Activated CD8-positive, alpha-beta memory T cell treated with anti-CD3 and anti-CD28 coated beads, Interleukin-2, amount 50 U/mL, for 24 hours (primary cell): ENCODE data around the gene NACA.
"Not testable (repeated sequence)": the region's sequence is repeated elsewhere in the genome, so short reads cannot be mapped to it uniquely, and the experiment has no call there.

Source experiments
- DNase-seq: peaks from one replicate; pipeline ENCODE4 v3.0.0-alpha.2; 2020; ENCODE audit errors: extremely low read depth

NACA gene

DNA sequence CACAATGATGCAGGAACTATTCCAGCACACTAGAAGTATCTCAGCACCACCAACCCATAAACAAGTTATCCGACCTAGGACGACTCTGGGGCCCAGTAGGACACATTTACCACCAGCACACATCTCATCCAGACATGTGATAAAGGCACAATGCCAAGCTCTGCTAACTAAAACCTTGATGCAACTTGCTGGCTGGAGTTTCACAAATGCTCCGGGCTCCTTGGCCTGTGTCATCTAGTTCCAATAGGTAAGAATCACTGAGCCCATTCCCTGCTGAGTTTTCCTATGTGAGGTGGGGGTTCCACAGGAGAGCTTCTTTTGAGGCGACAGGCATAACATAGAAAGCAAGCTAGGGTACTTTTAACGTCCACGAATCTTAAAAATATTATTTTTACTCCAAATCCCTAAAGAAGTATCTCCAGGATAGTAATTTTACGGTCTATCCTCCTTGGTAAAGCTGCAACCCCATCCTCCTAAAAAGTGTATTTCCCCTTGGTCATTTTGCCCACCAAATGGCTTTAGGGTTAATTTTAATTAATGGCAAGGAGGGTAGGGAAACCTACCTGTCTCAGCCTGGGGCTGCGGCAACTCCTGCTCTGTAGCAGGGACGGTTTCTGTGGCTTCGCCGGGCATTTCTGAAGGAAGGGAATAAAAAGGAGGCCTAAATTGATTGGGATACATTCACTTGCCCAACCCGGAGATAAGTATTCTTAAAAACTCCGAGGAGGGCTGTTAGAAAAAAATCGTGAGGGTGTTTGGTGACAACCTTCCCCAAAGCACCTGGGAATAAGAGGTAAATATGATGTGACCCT is 1.0 kb downstream of the NACA start:
- DNase-seq: no peak

DNA sequence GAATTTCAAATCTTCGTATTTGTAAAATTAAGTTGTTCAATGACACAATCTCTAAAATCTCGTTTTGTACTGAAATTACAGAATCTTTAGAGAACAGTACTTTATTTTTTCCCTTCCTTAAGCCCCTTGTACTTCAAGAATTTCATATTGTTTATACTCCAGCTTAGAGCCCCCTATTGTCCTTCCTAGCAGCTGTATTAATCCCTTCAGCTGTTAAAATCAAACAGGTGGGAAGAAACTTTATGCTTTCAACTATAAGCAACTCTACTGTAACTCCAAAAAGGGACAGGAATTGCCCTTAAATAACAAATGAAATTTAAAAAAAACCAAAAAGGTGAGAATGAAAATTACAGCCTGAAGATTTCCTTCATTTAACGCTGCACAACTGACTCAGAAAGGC is 1.7 kb downstream of the NACA start:
- no peak for DNase-seq

DNA sequence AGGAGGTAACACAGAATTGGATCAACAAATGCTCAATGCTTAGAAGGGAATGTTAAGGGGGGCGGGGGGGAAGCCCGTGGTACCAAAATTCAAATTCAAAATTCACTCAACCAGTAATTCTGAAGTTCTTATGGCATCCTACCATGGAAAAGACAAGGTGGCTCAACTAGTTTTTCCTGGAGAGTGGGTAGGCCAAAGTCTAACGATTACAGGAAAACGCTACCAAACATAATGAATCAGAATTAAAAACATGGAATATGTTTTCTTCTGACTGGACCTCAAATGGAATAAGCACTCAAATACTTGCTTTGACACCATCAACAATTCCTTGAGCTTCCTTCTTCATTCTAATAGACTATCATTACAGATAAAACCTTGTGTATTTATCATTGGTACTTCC is 2.3 kb downstream of the NACA start:
- DNase-seq: no peak

DNA sequence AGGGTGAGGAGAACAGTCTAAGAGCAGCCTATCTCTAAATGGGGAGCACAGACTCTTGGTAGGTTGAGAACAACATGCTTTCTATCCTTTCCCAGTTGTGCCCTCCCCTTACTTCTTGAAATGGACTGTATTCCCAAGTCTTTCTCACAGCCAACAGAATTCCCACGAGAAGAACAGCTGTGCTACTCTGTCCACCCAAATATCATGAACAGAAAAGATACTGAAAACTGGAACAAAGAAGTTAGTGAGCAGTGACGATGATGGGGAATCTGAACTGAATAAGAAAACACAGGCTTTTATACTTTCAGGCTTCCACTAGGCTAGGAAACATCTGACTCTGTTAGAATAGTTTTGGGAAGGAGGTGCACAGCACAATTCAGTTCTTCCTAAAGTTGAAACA is 3.4 kb downstream of the NACA start:
- DNase-seq: no peak

DNA sequence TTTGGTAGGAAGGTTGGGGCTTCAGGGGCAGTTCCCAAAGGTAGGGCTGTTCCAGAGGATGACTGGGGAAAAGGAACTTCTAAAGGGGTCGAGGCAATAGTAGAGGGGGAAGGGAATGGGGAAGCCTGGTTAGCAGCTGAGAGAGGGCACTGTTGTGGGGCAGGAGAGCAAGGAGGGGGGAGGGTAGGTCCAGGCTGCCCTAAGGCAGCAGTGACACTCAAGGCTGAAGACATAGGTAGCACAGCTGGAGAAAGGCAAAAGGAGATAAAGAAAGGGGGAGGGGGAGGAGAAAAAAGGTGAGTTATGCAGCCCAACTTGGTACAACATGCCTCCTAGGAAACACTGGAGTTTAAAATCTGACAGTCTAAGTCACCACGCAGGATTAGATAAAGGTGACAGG is 3.9 kb downstream of the NACA start:
- no peak for DNase-seq

DNA sequence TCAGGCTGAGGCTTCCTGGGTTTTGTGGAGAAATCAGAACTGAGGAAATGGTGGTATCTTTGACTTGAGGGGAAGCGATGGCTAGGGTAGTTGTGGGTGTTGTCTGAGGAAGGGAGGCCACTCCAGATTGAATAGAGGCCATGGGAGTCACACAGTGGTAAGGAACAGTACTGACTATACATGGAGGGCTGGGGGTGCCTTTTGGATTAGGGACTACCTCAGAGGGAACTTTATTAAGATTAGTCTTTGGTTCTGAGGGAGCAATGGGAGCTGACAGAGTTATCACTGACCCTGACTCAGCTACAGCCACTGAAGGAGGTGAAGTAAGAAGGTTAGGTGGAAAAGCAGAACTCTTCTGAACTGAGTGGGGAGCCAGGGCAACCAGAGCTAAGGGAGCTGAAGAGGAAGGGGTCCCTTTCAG is 4.4 kb downstream of the NACA start:
- DNase-seq: no peak

DNA sequence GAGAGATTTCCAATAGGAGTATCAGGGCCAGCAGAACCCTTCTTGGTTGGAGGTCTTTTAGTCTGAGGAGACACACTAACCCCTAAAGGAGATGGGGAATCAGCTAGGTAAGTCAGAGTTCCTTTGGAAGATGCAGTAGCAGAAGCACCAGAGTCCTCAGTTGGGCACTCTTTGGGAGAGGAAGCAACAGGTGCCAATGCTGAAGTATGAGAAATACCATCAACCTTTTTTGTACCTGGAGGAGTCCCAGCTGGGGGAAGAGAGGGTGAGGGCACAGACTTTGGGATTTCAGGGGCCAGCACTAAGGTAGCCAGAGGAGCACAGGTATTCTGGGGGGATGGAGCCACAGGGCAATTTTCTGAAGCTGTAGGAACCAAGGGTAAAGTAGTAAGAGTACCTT is 6.0 kb downstream of the NACA start:
- no peak for DNase-seq

DNA sequence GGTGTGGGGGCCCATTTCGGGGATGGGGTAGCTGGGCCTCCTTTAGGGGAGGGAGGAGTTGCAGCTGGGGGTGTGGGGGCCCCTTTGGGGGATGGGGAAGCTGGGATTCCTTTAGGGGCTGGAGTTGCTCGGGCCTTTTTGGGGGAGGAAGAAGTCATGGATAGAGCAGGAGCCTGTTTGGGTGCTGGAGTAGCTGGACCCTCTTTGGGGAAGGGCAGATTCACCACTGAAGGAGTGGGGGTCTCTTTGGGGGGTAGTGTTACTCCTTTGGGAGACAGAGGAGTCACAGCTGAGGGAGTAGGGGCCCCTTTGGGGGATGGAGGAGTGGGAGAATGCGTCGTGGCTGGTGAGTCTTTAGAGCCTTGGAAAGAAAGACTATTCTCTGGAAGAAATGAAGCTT is 6.5 kb downstream of the NACA start:
- no peak for DNase-seq

DNA sequence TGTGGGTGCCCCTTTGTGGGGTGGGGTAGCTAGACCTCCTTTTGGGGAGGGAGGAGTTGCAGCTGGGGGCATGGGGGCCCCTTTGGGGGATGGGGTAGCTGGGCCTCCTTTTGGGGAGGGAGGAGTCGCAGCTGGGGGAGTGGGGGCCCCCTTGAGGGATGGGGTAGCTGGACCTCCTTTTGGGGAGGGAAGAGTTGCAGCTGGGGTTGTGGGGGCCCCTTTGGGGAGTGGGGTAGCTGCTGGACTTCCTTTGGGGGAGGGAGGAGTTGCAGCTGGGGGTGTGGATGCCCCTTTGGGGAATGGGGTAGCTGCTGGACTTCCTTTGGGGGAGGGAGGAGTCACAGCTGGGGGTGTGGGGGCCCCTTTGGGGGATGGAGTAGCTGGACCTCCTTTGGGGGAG is 7.0 kb downstream of the NACA start:
- no peak for DNase-seq

DNA sequence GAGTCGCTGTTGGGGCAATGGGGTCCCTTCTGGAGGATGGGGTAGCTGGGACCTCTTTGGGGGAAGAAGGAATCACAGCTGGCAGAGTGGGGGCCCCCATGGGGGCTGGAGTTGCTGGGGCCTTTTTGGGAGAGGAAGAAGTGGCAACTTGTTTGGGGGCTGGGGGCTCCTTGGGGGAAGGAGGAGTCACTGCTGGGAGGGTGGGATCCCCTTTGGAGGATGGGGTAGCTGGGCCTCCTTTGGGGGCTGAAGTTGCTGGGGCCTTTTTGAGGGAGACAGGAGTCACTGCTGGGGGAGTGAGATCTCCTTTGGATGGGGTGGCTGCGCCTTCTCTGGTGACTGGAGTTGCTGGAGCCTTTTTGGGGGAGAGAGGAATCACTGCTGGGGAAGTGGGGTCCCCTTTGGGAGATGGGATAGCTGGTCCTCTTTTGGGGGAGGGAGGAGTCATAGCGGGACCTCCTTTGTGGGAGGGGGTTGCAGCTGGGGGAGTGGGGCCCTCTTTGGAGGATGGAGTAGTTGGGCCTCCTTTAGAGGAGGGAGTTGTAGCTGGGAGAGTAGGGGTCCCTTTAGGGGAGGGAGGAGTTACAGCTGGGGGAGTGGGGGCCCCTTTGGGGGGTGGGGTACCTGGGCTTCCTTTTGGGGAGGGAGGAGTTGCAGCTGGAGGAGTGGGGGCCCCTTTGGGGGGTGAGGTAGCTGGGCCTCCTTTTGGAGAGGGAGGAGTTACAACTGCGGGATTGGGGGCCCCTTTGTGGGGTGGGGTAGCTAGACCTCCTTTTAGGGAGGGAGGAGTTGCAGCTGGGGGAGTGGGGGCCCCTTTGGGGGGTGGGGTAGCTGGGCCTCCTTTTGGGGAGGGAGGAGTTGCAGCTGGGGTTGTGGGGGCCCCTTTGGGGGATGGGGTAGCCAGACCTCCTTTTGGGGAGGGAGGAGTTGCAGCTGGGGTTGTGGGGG is 7.9 kb downstream of the NACA start:
- no peak for DNase-seq

DNA sequence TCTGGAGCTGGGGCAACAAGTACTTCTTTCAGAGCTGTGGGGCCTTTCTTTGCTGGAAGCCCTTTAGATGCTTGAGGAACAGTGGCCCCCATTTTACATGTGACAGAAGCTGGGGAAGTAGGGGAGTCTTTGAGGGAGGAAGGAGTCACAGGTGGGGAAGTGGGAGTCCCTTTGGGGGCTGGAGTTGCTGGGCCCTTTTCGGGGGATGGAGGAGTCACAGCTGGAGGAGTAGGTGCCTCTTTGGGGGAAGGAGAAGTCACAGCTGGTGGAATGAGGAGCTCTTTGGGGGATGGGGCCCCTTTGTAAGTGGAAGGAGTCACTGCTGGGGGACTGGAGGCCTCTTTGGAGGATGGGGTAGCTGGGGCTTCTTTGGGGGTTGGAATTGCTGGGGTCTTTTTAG is 8.6 kb downstream of the NACA start:
- DNase-seq: no peak

DNA sequence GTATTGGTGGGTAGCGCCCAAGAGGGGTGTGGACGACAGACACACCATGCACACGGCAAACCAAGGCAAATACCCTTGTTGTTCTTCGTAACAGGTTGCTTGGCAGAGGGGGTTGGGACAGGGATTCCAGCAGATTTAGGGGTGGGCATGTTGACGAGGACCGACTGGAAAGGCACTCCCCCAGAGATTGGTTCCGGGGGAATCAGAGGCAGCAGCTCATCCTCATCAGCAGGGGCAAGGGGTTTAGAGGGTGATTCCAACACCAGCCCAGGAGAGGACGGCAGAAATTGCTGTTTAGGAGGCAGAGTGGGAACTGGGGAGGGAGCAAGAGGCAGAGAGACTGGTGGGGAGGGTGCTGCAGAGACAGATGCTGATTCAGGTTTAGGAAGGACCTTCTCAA is 9.3 kb downstream of the NACA start:
- DNase-seq: no peak

DNA sequence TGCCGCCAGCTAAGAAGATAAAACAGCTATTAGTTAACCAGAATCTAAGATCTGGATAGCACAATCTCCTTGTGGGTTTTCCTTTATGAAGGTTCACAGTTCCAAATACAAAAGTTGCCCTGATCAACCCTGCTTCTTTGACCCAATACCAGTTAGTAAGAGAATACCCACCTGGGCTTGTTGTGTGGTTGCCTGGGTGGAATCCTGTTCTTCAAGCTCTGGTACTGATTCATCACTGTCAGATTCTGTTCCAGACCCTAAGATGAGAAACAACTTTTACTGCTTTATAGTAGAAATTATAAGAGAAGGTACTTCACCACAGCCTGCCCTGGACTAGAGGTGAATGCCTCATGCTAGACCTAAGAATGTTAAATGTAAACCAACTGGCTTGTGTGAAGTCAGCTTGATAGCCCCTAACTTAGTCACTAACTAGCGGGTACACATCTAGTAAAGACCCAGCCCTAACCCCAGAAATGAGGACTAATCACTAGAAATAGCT is 10.6 kb downstream of the NACA start:
- no peak for DNase-seq

DNA sequence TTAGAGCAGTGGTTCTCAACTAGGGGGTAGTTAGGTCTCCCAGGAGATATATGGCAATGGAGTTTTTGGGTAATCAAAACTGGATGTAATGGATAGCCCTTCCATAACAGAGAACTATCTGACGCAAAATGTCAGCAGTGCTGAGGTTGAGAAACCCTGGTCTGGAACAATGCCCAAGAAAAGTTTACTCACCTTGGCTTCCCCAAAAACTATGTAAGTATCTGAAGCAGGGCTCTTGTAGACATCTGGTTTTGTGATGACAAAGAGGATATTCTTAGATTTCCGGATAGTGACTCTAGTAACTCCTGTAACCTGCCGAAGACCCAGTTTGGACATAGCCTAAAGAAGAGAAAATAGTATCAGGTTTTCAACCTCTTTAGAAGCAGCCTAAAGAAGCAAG is 11.8 kb downstream of the NACA start:
- DNase-seq: no peak

DNA sequence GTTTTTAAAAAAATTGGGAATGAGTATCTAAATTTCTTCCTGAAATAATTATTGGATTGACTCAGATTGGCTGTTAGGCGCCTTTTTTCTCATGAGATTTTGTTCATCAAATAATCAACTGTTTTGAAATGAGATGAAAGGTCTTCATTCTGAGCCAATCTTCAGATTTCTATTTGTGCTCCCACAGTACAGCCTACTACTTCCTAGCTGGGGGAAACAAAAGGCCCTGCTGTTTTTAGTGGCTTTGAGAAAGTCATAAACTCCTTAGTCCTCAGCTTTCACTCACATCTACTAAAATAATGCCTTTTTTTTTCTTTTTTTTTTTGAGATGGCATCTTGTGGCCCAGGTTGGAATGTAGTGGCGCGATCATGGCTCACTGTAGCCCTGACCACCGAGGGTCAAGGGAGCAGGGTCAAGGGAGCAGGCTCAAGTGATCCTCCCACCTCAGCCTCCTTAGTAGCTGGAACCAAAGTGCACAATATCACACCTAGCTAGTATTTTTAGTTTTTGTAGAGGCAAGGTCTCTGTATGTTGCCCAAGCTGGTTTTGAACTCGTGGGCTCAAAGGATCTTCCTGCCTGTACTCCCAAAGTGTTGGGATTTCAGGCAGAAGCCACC is 15.2 kb downstream of the NACA start:
- no peak for DNase-seq

DNA sequence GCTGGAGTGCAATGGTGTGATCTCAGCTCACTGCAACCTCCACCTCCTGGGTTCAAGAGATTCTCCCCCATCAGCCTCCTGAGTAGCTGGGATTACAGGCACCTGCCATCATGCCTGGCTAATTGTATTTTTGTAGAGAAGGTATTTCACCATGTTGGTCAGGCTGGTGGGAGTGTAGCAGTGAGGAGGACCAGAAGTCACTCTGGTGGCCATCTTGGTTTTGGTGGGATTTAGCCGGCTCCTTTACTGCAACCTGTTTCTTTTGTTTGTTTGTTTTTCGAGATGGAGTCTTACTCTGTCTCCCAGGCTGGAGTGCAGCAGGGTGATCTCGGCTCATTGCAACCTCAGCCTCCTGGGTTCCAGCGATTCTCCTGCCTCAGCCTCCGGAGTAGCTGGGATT is 20.6 kb downstream of the NACA start:
- not testable (repeated sequence) for DNase-seq

DNA sequence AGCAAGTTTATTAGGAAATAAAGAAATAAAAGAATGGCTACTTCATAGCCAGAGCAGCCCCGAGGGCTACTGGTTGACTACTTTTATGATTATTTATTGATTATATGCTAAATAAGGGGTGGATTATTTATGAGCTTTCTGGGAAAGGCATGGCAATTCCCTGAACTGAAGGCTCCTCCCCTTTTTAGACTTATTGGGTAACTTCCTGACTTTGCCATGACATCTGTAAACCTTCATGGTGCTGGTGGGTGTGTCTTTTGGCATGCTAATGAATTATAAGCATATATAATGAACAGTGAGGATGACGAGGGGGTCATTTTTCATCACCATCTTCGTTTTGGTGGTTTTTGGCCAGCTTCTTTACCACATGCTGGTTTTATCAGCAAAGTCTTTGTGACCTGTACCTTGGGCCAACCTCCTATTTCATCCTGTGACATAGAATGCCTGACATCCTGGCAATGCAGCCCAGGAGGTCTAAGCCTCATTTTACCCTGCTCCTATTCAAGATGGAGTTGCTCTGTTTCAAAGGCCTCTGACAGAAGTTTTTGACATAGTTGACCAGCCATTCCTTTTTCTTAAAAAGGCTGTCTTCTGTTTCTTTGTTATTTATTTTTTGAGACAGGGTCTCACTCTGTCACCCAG is 26.0 kb downstream of the NACA start:
- DNase-seq: no peak

DNA sequence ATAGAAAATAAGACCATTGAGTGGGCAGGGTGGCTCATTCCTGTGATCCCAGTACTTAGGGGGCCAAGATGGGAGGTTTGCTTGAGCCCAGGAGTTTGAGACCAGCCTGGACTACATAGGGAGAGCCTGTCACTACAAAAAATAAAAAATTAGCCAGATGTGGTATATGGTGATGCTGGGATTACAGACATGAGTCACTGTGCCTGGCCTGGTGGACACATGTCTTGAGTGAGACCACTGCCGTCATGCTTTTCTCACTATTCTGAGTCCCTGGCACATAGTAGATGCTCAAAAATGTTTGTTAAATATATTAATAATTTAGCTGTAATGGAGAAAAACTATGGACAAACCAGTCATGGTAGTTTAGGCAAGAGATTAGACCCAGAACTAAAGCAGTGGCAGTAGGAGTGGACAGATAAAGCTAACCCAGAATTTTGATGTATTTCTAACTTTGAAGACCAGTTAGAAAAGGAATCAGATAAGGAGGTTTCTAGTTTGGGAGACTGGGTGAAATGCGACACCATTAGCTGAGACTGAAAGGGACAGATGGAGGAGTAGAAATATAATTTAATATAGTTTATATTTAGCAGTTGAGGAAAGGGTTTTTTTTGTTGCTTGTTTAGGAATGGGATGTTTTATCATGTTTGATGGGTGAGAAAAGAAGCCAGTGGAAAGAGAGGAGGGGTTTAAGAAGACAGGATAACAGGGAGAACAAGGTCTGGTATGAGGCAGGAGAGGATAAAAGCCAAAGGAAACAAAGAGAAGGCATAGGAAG is 29.6 kb downstream of the NACA start:
- DNase-seq: no peak

DNA sequence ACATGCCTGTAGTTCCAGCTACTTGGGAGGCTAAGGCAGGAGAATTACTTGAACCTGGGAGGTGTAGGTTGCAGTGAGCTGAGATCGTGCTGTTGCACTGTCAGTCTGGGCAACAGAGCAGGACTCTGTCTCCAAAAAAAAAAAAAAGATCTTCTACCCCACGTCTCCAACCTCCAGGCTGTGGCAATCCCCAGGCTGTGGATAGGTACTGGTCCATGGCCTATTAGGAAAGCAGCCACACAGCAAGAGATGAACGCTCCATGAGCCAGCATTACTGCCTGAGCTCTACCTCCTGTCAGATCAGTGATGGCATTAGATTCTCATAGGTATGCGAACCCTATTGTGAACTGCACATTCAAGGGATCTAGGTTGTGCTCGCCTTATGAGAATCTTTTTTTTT is 30.9 kb downstream of the NACA start:
- DNase-seq: no peak

DNA sequence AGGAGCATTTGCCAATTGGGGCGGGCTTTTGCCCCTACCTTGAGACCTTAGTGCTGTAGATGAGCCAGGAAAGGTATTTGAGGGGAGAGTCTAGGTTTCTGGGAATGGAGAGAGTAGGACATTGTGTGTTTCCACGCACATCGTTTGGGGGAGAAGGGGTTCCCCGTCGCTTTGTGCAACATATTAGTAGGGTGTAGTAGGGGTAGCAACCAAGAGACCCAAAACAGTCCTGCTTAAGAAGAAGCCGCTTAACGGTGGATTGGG is 36.3 kb downstream of the NACA start:
- DNase-seq: no peak

DNA sequence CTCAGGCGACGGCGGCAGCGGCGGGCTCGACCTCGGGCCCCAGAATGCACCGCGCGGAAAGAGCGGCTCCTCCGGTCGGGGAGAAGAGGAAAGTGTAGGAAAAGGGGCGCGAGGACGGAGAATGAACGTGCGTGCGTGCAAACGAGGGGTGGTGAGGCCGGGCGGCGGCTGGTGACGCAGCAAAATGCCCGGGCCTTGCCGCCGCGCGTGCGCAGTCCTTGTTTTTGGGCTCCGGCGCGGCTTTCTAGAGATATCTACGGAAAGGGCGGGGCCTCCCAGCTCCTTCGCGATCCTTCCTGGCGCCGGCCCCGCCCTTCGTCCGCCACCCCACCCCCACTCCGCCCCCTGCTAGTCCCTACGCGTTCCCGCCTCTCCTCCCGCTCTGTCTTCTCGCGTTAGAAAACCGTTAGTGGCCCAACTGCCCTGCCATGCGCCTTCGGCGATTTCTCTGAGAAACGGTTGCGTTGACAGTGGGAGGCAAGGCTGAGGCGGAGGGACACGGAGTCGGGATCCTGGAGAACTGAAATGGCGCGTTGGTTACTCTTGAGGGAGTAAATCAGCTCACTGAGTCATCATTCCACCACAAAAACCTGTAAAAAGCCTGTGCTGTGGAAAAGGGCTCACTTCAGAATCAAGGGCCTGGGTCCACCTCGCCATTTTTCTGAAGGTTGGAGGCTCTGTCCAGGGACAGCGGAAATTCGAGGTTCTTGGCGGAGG is 36.8 kb downstream of the NACA start, which contains the start of gene PTGES3:
TSS of gene PTGES3 (minus strand) at position 156 of the 717 bp plus-strand sequence. CDS start 285 bp downstream, outside the sequence.
- DNase-seq: peak; percentile 92
